ENCODE measurements around the gene TEKT4.

GRCh38 chr2:94869131-94869530, 2.1 kb upstream of the TEKT4 start:
- TF ChIP-seq CEBPB (IDR thresholded peaks at IDR 0.05) = no peak
- TF ChIP-seq YY1 (IDR thresholded peaks at IDR 0.05; ENCODE audit: low read depth) = no peak
